Breast epithelium (tissue), 4 donors: ENCODE data around the gene DUSP22. TPM values are rescaled to one million over a fixed set of nuclear protein-coding genes. Genes with fewer than 3 reads are reported as not detected.

Source experiments
- DNase-seq, 2 donors: peaks; one replicate each; pipeline ENCODE4 v3.0.0-alpha.2; 2019; ENCODE audit warnings: low spot score in 2 of 2
- H3K27ac ChIP-seq, 2 donors: fragments of 200-600 bp; sonication (generic) in 1 of 2; one replicate each; pipeline ENCODE4 v1.5.1; 2016 to 2019; ENCODE audit warnings: mild to moderate bottlenecking in 1 of 2
- H3K27me3 ChIP-seq, 2 donors: fragments of 200-600 bp; sonication (generic) in 1 of 2; one replicate each; pipeline versions ENCODE4 v1.5.1 to v1.6.0; 2017 to 2019; ENCODE audit warnings: control low read depth in 1 of 2, mild to moderate bottlenecking in 1 of 2
- H3K36me3 ChIP-seq: fragments of 200-600 bp; one replicate; pipeline ENCODE4 v1.5.1; 2019
- H3K4me1 ChIP-seq, 2 donors: fragments of 200-600 bp; sonication (generic); one replicate each; pipeline ENCODE4 v1.5.1; 2016 to 2019; ENCODE audit warnings: control low read depth in 1 of 2
- H3K4me3 ChIP-seq, 3 donors: fragments of 200-600 bp; sonication (generic); 1 replicate in 2 of 3; 2 replicates in 1 of 3; pipeline ENCODE4 v1.5.1; 2016 to 2019; ENCODE audit warnings: mild to moderate bottlenecking in 3 of 3, moderate library complexity in 2 of 3
- H3K9me3 ChIP-seq, 2 donors: fragments of 200-600 bp; sonication (generic) in 1 of 2; one replicate each; pipeline ENCODE4 v1.5.1; 2016 to 2019; ENCODE audit warnings: control low read depth in 1 of 2
- POLR2A ChIP-seq: fragments of 450-650 bp; IDR thresholded peaks from one replicate; pipeline ENCODE4 v1.6.1; 2016; ENCODE audit warnings: antibody characterized with exemption, mild to moderate bottlenecking, moderate library complexity
- POLR2AphosphoS5 ChIP-seq, 3 donors: sonication (generic); formaldehyde crosslinking; IDR thresholded peaks; one replicate each; pipeline ENCODE4 v1.6.1; 2017; ENCODE audit warnings: antibody characterized with exemption in 3 of 3
- intact Hi-C: fragments of 100-400 bp; cut with DNase I; formaldehyde crosslinking; loops from one replicate; pipeline ENCODE4 v1.15.1; 2023; ENCODE audit warnings: low total_unique reads
- total RNA-seq, 3 donors: library from RNA; depleted of rRNA; stranded (reverse); fragments of >200 nt; gene quantifications; one replicate each; pipeline ENCODE4 v1.1.0, GENCODE V29; 2016
- TF ChIP-seq, protein P1 (sequence below), 3 donors: fragments of 450-650 bp; IDR thresholded peaks; one replicate each; pipeline ENCODE4 v1.5.1; 2016 to 2017; ENCODE audit warnings: antibody characterized with exemption in 3 of 3, mild to moderate bottlenecking in 3 of 3, moderate library complexity in 3 of 3

The DUSP22 gene
- total RNA-seq, 3 donors from 2014 or later, result 55.6 to 81.9 (median 59.0) TPM

DNA sequence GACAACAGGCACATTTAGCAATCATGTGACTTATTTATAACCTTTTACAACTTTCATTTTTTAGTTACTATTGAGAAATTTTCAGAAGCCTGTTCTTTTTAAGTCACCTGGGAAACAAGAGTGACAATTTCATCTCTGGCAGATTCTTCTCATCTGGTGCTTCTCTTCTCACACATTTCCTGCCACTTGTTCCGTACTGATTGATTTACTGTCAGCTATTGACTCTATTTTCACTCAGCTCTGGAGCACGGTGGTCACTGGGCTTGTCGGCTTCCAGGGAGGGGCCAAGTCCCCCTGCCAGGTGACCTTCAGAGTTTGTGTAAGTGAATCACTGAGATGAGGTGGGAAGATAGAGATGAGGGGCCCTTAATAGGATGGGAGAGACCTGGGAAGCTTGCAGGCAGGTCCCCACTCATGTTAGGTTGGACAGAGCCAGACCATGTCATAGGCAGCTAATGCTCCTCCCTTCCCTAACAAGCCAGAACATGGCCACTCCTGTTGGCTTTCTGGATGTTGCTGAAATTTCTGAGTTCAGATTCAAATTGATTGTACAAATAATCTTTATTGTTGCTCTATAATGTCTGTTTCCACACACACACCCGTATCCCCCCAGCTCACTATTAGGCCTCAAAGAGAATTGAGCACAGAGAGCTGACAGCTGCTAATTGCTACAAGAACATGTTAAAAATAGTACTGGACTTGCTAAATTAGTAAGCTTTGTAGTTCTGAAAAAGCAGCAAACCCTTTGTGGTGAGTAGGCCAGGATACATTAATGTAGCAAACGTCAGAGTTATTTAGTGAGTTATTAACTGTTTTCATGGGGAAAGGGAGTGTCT is 13.3 kb downstream of the DUSP22 start:
- H3K4me1 ChIP-seq, result no peaks in the 10 kb centered on the region
- H3K27ac ChIP-seq, result no peak overlapping the region
- DNase-seq, result no peak
- H3K36me3 ChIP-seq, result no peaks in the 10 kb centered on the region
- intact Hi-C loops, result no loop called here
- H3K27me3 ChIP-seq, result no peaks in the 10 kb centered on the region
- H3K9me3 ChIP-seq, result no peaks in the 10 kb centered on the region
- no peak overlapping the region for H3K4me3 ChIP-seq
- TF ChIP-seq, protein P1, sequence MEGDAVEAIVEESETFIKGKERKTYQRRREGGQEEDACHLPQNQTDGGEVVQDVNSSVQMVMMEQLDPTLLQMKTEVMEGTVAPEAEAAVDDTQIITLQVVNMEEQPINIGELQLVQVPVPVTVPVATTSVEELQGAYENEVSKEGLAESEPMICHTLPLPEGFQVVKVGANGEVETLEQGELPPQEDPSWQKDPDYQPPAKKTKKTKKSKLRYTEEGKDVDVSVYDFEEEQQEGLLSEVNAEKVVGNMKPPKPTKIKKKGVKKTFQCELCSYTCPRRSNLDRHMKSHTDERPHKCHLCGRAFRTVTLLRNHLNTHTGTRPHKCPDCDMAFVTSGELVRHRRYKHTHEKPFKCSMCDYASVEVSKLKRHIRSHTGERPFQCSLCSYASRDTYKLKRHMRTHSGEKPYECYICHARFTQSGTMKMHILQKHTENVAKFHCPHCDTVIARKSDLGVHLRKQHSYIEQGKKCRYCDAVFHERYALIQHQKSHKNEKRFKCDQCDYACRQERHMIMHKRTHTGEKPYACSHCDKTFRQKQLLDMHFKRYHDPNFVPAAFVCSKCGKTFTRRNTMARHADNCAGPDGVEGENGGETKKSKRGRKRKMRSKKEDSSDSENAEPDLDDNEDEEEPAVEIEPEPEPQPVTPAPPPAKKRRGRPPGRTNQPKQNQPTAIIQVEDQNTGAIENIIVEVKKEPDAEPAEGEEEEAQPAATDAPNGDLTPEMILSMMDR (IDR thresholded peaks at IDR 0.05), result no peak
- TF ChIP-seq POLR2AphosphoS5 (IDR thresholded peaks at IDR 0.05), result no peak
- no peak for TF ChIP-seq POLR2A

DNA sequence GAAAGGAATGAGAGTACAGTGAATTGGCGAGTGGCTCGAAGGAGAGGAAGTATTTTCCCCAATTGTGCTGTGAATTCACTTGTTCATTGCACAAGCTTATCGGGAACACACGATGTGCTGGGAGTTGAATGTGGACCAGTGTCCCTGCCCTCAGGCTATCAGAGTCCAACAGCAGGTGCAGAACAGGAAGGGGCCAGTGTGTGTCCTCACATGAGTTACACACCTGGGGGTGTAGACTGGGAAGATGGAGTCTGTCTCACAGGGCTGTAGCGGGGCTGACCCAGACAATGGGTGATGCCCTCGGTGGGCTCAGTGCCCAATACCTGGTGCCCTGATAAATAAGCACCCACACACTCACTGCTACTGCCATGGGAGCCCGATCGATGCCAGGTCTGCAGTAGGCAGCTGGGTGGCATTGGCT is 14.4 kb downstream of the DUSP22 start:
- H3K27me3 ChIP-seq, result no peaks in the 10 kb centered on the region
- no peaks in the 10 kb centered on the region for H3K9me3 ChIP-seq
- H3K4me1 ChIP-seq, result no peaks in the 10 kb centered on the region
- no peak overlapping the region for H3K27ac ChIP-seq
- H3K4me3 ChIP-seq, result no peak overlapping the region
- H3K36me3 ChIP-seq, result no peaks in the 10 kb centered on the region
- no peak for DNase-seq
- no peak for TF ChIP-seq POLR2A
- no peak for TF ChIP-seq POLR2AphosphoS5 (IDR thresholded peaks at IDR 0.05)
- TF ChIP-seq, protein P1 (IDR thresholded peaks at IDR 0.05), result no peak
- intact Hi-C loops, result no loop called here

DNA sequence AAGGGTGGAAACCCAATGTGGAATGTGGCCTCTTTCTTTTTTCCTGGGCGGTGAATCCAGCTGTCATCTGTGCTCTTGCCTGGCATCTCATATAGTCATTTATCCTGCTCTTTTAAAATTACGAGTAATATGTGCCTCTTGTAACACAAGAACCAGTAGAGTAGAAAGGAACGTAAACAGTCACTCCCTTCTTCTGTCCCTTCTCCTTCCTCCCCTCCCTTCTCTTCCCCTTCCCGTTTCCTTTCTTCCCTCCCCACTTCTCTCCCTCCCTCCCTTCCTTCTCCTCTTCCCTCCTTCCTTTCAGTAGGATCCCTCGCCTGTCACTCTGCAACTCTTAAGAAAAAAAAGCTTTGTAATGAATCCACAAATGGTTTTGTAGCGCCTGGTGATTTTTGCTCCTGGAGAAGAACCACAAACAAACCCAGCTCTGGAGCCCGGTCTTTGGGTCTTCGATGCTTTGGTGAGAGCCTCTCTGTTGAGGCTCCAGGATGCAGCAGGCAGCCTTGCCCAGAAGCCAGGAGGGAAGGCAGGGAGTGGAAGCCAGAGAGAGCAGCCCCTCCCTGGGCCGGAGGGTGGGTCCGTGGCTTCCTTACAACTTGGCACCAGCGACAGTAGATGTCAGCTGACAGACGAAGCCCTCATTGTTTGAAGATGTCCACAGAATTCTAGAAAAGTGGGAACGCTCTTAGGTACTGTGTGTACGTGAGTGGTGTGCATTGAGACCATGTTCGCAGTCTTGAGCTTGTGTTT is 15.0 kb downstream of the DUSP22 start:
- intact Hi-C loops, result no loop called here
- no peak for DNase-seq
- TF ChIP-seq POLR2A (no peak), POLR2AphosphoS5 (IDR thresholded peaks at IDR 0.05) (no peak)
- TF ChIP-seq, protein P1 (IDR thresholded peaks at IDR 0.05), result no peak
- no peaks in the 10 kb centered on the region for H3K27me3 ChIP-seq
- H3K9me3 ChIP-seq, result no peaks in the 10 kb centered on the region
- no peaks in the 10 kb centered on the region for H3K36me3 ChIP-seq
- H3K27ac ChIP-seq, result no peak overlapping the region
- H3K4me3 ChIP-seq, result no peak overlapping the region
- no peaks in the 10 kb centered on the region for H3K4me1 ChIP-seq

DNA sequence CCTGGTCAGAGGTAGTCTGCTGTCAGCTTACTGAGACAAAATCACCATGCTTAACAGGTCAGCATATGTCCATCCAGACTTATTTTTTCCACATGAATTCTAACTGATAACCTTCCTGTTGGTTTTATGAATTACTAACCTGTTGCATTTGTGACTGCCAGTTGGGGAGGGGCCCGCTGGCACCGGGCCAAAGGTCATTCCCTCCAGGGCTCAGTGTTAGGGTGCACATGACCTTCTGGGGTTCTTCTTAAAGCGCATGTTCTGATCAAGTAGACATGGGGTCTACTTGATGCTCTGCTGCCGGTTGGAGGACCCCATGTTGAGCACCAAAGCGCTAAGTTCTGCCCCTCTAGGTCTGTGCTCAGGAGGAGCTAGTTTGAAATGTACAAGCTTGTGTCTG is 15.6 kb downstream of the DUSP22 start:
- no peak overlapping the region for H3K4me3 ChIP-seq
- intact Hi-C loops, result loop anchor here (1.0 kb wide), 1 partner anchor 17 kb away; no protein-coding TSS in a partner anchor
- no peak overlapping the region for H3K27ac ChIP-seq
- no peaks in the 10 kb centered on the region for H3K27me3 ChIP-seq
- no peaks in the 10 kb centered on the region for H3K4me1 ChIP-seq
- H3K9me3 ChIP-seq, result no peaks in the 10 kb centered on the region
- TF ChIP-seq POLR2AphosphoS5 (IDR thresholded peaks at IDR 0.05), result no peak
- TF ChIP-seq POLR2A, result no peak
- no peaks in the 10 kb centered on the region for H3K36me3 ChIP-seq
- DNase-seq, result no peak

DNA sequence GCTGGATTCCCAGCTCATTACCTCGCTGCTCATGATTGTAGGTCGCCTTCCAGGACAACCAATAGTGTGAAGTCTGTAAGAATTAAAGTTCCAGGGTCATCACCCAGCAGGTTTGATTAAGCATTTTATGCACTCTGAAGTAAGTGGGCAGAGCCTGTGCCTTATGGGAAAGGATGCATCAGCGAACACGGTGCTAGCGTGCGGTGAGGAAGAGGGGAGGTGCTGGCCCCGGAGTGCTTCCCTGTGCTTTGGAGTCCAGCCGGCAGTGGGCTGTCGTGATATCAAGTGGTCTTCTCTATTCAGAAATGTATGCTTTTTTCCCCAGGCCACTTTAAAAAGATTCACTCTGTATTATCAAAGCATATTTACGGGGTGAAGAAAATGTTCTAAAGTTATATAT is 16.0 kb downstream of the DUSP22 start:
- intact Hi-C loops, result loop anchor here (1.0 kb wide), 1 partner anchor 17 kb away; no protein-coding TSS in a partner anchor
- DNase-seq, result no peak
- no peak overlapping the region for H3K4me3 ChIP-seq
- no peaks in the 10 kb centered on the region for H3K27me3 ChIP-seq
- no peak overlapping the region for H3K27ac ChIP-seq
- no peaks in the 10 kb centered on the region for H3K4me1 ChIP-seq
- no peaks in the 10 kb centered on the region for H3K36me3 ChIP-seq
- no peaks in the 10 kb centered on the region for H3K9me3 ChIP-seq
- TF ChIP-seq, protein P1 (IDR thresholded peaks at IDR 0.05), result no peak
- TF ChIP-seq POLR2AphosphoS5 (IDR thresholded peaks at IDR 0.05), result no peak
- TF ChIP-seq POLR2A, result no peak
